Measurements from ENCODE around the gene RPS6KA4. TPM values are rescaled to one million over a fixed set of nuclear protein-coding genes. Genes with fewer than 3 reads are reported as not detected.

RPS6KA4 gene
- total and polyA plus RNA-seq, 8 donors = 7.4 to 18.8 (median 10.5) TPM

DNA sequence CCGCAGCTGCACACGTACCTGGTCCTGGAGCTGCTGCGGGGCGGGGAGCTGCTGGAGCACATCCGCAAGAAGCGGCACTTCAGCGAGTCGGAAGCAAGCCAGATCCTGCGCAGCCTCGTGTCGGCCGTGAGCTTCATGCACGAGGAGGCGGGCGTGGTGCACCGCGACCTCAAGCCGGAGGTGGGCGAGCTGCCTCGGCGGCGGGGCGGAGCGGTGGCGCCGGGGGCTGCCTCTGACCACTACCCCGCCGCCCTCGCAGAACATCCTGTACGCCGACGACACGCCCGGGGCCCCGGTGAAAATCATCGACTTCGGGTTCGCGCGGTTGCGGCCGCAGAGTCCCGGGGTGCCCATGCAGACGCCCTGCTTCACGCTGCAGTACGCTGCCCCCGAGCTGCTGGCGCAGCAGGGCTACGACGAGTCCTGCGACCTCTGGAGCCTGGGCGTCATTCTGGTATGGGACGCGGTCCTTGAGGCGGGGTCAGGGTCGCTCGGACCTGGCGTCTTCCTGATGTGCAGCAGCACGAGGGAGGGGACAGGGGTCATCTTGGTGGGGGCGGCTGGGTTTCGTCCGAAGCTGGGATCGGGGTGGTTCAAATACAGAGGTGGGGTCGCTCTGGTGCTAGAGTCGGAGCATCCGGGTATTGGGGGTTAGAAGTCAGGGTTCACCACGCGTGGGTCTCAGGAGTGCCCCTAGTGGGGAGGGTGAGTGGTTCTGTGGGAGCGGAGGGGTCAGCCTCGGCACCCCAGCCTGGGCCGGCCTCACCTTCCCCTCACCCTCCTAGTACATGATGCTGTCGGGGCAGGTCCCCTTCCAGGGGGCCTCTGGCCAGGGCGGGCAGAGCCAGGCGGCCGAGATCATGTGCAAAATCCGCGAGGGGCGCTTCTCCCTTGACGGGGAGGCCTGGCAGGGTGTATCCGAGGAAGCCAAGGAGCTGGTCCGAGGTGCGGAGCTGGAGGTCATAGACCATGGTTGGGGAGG is 10.8 kb downstream of the RPS6KA4 start:
- FAIRE-seq (no peak), DNase-seq (peak in 1 of 6 donors; percentile 76), ATAC-seq (no peak)
- Histone ChIP-seq H3K4me3 (no peak overlapping the region), H3K27me3 (no peaks in the 10 kb centered on the region), H3K27ac (no peak overlapping the region), H3K9me3 (no peaks in the 10 kb centered on the region), H3K36me3 (peaks cover 0 to 16% (median 7%) of the 10 kb centered on the region in 3 donors), H3K4me1 (no peaks in the 10 kb centered on the region)
- intact Hi-C loops (cut with DNase I) = no loop called here
- 92 to 93% methylated on average over 81 to 82 of the region's 82 CpGs for WGBS, 2 donors
- TF ChIP-seq CTCF (IDR thresholded peaks at IDR 0.05) = no peak

DNA sequence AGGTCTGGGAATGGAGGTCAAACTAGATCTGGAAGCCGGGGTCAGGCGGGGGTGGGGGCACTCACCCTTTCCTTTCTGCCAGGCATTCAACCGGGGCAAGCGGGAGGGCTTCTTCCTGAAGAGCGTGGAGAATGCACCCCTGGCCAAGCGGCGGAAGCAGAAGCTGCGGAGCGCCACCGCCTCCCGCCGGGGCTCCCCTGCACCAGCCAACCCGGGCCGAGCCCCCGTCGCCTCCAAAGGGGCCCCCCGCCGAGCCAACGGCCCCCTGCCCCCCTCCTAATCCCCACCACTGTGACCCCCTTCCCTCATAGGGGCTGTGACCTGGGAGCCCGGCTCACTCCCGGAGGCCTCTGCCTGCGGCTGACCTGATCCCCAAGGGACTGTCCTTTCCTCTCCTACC is 12.2 kb downstream of the RPS6KA4 start:
- H3K9me3 ChIP-seq = no peaks in the 10 kb centered on the region
- TF ChIP-seq CTCF (IDR thresholded peaks at IDR 0.05) = no peak
- DNase-seq (no peak), FAIRE-seq (no peak), ATAC-seq (no peak)
- no peak overlapping the region for H3K27ac ChIP-seq
- 89 to 97% methylated on average over 19 to 22 of the region's 22 CpGs for WGBS, 2 donors
- intact Hi-C loops (cut with DNase I) = no loop called here
- H3K4me1 ChIP-seq = no peaks in the 10 kb centered on the region
- peaks cover 0 to 8% (median 6%) of the 10 kb centered on the region in 3 donors for H3K36me3 ChIP-seq
- no peaks in the 10 kb centered on the region for H3K27me3 ChIP-seq
- H3K4me3 ChIP-seq = no peak overlapping the region

DNA sequence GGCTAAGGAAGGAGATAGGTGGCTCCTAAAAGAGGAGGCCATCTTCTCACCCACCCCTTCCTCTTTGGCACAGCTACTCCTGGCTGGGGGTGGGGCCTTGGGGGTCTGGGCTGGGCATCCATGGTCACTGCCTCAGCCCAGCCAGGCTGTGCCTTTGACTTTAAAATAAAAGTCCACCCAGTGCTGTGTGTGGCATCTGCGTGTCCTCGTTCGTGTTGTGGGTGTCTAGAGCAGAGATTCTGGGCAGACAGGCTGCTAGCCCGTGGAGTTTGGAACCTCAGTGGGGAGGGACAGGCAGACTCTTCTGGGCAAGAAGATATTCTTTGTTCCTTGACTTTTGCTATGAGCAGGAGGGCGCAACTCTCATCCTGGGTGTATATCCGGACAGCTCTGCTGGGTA is 13.1 kb downstream of the RPS6KA4 start:
- H3K9me3 ChIP-seq = no peaks in the 10 kb centered on the region
- no peak for FAIRE-seq
- no peak for TF ChIP-seq CTCF (IDR thresholded peaks at IDR 0.05)
- H3K4me1 ChIP-seq = no peaks in the 10 kb centered on the region
- no peak for DNase-seq
- 94 to 96% methylated on average over 6 of the region's 6 CpGs for WGBS, 2 donors
- H3K27me3 ChIP-seq = no peaks in the 10 kb centered on the region
- H3K27ac ChIP-seq = no peak overlapping the region
- H3K4me3 ChIP-seq = no peak overlapping the region
- intact Hi-C loops (cut with DNase I) = no loop called here
- peaks cover 0 to 8% (median 4%) of the 10 kb centered on the region in 3 donors for H3K36me3 ChIP-seq
- no peak for ATAC-seq

- 67 to 70% methylated on average over 18 of the region's 18 CpGs for WGBS, 2 donors
Measured at GRCh38 chr11:64372802-64373597, 14.0 kb downstream of the RPS6KA4 start.

More at GRCh38 chr11:64372802-64373597, 14.0 kb downstream of the RPS6KA4 start:
- peaks cover 0 to 8% (median 4%) of the 10 kb centered on the region in 3 donors for H3K36me3 ChIP-seq
- peaks cover 0 to under 1% (median 0%) of the 10 kb centered on the region in 3 donors for H3K4me1 ChIP-seq
- DNase-seq (peak in 2 of 6 donors; percentile 32 to 37), FAIRE-seq (no peak), ATAC-seq (peak; percentile 42 to 75 (median 44))
- no peaks in the 10 kb centered on the region for H3K27me3 ChIP-seq
- no peaks in the 10 kb centered on the region for H3K9me3 ChIP-seq
- H3K4me3 ChIP-seq = no peak overlapping the region
- TF ChIP-seq CTCF (IDR thresholded peaks at IDR 0.05) = no peak
- intact Hi-C loops (cut with DNase I) = no loop called here
- H3K27ac ChIP-seq = no peak overlapping the region

All from pancreas (tissue), 10 donors.